RPMI8226 (cell line): ENCODE results near the gene RGS9.

Source experiments
- DNase-seq: peaks from one replicate; pipeline ENCODE4 v3.0.0-alpha.2; 2015

The RGS9 gene

DNA sequence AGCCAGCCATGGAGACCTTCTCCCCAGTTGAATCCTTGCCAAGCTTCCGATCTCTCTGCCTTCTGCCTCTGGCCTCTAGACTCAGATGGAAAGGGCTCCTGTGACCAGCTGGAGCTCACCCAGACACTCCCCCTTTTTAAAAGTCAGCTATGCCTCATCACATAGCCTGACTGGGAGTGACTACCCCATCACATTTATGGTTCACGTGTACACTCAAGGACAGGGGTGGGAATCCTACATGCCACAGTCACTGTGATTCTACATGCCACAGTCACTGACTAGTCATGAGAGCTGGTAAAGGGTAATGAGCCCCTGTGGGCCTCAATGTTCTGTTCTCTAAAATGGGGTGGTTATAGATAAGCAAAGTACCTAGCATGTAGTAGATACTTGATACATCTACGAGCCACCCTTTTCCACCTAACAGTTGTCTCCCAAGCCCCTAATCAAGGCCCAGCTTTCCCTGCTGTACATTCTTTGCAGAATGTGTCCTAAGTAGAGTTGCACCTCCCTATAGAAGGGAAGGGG lies 85.1 kb downstream of the RGS9 start:
- no peak for DNase-seq

DNA sequence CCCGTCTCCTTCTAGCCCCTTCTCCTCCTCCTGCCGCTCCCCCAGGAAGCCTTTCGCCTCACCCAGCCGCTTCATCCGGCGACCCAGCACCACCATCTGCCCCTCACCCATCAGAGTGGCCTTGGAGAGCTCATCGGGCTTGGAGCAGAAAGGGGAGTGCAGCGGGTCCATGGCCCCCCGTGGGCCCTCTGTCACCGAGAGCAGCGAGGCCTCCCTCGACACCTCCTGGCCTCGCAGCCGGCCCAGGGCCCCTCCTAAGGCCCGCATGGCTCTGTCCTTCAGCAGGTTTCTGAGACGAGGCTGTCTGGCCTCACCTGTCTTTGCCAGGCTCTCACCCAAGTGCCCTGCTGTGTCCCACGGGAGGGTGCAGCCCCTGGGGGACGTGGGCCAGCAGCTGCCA lies 87.9 kb downstream of the RGS9 start:
- DNase-seq: no peak

DNA sequence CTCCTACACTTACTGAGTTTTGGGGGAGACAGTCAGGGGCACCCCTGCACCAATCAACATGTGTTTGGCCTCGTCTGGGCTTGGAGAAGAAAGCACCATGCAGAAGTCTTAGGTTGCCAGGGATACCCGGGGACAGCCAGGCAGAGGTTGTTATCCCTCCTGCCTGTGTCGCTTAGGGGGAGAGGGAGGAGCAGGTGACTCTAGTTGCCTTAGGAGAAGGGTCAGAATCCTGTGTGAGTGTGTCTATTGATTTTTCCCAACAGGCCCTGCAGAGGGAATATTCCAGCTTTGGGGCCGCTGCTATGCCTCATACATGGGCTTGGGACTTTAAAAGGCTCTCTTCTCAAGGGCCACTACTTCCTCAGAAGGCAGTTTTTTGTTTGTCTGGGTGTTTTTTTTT lies 89.1 kb downstream of the RGS9 start:
- DNase-seq: no peak

DNA sequence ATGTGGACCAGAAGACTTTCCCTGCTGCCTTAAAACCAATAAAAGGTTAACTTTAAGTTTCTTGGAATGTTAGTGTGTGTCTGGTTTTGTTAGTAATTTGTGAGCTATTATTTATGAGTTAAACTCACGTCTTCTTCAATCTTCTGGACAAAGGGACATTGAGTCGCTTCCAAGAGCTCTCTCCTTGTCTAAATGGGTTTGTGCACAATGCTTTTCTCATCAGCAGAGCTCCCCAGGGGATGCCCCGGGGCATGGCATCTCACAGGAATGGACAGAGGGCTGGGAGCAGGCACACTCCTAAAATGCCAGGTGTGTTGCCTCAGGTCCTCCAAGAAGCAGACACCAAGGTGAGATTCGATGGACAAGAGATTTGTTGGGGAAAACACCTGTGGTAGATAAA lies 90.5 kb downstream of the RGS9 start:
- no peak for DNase-seq

DNA sequence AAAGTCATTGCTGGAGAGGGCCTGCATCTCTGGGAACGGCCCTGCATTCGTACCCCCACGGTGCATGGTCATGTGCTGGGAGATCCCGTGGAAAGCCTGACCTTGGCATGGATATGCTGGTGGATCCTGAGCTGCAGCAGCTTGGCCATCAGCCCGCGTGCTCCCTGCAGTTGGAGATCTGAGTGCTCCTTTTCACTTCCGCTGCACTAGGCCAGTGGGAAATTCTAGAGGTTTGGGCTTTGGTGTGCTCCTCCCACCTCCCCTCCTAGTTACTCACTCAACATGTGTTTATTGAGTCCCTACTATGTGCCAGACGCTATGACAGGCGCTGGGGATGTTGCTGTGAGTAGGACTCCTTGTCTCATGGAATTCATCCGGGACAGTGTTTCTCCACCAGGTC lies 91.1 kb downstream of the RGS9 start:
- no peak for DNase-seq

DNA sequence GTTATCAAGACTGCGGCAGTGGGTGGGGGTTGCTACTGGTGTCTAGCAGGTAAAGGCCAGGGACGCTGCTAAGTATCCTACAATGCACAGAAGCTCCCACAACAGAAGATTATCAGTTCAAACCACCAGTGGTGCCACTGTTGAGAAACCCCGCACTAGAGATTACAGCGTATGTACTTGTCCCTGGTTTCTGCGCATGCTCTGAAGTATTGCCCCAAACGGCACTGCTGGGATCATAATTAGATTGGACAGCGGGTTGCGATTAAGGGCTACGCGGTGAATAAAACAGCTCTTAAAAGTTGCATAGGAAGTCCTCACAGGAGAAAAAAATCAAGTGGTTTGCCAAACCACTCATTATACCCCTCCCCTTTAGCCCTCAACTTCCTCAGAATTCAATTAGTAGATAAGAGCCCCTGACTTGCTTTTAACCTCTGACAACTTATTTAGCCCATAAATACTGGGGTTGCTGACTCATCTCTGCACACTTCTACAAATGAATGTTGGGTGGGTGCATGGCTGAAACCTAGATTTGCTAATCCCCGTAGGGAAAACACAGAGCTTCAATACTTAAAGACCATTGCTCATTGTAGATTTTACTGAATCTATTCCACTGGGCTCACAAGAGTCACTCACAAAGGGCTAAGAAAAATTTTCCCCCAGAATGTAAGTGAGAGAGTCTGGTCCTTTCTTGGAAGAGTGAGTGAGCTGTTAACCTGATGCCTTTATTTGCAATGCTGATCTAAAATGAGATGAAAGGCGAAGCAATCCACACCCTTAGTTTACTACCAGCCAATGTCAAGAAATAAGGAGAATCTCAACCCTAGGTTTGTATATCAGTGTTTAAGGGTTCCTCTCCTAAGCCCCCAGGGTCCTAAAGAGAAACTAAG lies 91.8 kb downstream of the RGS9 start:
- peak; percentile 22 for DNase-seq

DNA sequence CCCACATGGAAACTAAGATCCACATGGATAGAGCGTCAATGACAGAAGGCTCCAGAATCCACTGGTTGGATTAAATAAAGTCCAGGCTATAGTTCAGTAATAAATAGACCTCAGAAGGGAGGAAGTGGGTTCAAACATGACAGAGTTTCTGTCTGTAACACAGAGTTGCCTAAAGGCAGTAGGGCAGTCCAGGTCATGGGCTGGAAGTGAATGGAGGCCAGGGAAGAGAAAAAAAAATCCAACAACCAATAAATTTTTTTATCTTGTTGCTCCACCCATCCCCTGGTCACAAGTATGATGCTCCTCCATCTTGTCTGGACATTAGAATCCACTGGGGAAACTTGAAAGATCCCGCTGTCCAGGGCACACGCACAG lies 92.4 kb downstream of the RGS9 start:
- DNase-seq: no peak

DNA sequence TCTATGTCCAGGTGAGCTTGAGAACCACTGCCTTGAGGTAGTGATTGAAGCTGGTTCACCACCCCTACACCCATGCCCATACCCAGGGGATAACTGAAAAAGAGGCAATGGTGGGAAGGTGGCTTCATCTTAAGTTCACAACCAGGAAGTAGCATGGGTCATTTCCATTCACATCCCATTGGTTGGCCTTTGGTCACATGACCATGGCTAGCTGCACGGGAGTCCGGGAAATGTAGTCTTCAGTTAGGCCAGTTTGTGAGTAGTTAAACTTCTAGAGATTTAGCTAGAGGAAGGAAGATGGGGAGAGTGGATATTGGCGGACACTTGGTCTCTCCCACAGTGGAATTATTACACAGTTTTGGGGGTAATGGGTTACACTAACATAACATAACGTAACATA lies 92.9 kb downstream of the RGS9 start:
- DNase-seq: peak; percentile 49

DNA sequence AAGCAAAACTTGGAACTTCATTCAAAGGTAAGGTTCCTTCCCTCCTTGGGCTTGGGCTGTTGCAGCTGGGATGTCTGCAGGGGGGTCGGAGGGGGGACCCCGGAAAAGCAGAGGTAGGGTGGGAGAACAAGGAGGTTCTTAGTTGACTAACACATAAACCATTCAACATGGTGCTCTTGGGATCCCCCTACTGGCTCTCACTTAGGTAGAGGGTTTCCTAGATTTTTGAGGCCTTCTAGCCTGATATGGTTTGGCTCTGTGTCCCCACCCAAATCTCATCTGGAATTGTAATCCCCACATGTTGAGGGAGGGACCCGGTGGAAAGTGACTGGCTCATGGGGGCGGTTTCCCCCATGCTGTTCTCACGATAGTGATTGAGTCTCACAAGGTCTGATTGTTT lies 93.9 kb downstream of the RGS9 start:
- no peak for DNase-seq

DNA sequence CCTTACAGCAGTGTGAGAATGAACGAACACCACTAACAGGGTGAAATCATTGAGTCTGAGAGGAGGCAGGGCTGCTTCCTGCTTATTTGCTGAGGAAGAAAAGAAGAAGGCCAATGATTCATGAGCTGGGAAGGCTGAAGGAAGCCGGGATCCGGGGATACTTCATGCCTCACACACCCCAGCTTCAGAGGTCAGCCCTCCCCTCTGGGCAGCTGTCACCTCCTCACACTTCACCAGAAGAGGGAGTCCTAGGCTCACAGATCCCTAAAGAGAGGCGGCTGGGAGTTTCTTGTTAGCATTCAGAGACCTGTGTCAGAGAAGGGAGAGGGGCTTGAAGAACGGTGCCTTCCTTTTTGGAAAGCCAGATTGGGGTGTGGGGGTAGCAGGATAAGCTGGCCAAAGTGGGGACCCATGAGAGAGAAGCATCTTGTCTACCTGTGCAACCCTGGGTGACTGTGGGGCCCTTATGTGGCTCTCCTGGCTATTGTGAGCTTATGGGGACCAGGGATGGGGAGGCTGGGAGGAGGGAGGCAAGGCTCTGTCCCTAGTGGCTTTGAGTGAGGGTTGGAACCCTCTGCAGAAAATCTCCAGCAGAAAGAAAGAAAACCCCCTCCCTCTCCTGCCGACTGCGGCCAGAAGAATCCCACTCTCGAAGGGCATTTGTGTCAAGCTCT lies 94.6 kb downstream of the RGS9 start:
- DNase-seq: peak; percentile 64

DNA sequence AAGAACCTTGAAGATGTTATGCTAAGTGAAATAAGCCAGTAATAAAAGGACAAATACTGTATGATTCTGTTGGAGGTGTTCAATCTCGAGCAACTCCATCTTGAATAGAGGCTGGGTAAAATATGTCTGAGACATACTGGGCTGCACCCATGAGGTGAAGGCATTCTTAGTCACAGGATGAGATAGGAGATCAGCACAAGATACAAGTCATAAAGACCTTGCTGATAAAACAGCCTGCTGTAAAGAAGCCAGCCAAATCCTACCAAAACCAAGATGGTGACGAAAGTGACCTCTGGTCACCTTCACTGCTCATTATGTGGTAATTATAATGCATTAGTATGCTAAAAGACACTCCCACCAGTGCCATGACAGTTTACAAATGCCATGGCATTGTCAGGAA lies 98.1 kb downstream of the RGS9 start:
- no peak for DNase-seq

DNA sequence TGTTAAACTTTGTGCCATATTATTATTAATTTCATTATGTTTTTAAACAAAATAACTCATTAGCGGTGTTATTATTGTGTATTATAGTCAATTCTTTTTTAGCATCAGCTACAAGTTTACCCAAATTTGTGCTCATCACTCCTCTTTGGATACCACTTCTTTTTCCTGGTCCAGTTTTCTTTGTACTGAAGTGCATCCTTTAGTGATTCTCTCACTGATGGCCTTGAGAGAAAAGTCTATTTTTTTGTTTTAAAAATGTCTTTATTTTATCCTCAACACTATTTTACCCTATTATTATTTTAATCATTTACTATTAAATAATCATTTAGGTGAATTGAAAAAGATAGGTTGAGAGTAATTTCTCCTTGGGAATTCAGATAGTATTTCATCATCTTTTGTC lies 99.2 kb downstream of the RGS9 start:
- no peak for DNase-seq

DNA sequence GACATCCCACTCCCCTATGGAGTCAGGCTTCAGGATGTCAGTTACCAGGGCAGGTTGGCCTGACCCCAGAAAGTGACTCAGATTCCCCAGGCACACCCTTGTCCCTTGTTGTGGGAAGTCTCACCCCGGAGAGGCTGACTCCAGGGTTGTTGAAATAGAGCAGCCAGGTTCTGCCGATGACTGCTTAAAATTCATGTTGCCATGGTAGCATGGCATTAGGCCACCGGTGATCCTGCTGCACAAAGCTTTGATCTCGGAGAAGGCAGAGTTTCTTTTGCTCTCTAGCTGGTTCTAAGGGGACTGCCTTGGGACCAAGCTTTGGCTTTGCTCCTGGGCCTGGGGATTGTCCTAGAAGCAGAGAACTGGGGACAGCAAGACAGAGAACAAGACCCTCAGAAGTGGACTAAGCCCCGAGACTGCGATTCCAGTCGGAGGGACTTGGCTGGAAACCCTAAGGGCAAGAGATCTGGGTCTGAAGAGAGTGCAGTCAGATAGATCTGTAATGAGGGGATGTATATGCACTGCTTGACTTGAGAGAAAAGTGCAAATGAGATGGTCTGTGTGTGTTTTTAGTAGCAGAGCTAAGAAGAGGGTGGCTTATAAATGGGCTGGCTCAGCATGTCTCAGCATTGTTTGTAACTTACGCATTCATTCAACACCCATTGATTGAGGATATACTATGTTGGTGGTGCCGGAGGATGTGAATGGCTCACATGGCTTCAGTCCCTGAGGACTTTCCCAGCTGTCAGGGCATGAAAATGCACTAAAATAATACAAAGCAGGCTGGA lies 106.9 kb downstream of the RGS9 start:
- no peak for DNase-seq

DNA sequence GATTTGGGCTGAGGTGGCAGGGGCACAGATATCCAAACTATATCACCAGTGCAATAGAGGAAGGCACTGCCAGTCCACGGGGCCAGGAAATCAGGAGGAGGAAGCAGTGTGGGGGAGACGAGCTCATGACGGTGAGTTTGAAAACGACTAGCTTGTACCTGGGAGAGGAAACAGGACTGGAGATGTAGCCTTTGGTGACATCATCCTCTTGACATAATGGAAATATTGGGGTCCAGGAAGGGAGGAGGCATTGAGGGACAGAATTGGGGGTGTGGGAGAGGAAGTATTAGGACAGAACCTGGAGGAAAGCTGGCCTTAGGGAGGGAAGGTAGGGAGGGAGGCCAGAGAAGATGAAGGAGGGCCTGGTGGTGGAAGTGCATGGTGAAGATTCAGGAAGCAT lies 109.1 kb downstream of the RGS9 start:
- DNase-seq: no peak

DNA sequence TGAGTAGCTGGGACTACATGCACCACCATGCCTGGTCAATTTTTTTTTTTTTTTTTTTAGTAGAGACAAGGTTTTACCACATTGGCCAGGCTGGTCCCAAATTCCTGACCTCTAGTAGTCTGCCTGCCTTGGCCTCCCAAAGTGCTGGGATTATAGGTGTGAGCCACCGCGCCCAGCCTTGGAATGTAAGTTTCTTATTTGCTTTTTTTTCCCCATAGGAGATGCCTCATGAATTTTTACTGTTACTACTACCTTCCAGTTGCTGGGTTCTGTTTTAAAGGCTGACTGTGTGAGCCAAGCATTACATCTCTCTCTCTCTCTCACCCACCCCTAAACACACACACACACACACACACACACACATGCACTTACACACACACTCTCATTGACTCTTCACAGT lies 112.6 kb downstream of the RGS9 start:
- no peak for DNase-seq

DNA sequence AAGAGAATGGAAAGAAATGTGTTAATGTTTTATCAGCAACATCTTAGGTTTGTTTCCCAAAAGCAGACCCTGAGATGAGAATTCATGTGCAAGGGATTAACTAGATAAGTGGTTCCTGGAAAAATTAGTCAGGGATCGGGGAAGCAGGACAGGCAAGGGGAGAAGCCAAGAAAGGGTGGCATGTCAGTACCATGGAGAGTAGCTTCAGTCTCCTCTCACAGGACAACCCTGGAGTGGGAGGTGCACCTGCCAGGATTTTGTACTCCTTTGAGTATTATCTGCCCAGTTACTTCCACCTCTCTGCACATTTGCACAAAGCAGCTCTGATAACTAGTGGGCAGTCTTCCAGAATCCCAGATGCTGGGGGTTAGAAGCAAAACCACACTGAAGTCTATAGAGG lies 117.0 kb downstream of the RGS9 start:
- no peak for DNase-seq

DNA sequence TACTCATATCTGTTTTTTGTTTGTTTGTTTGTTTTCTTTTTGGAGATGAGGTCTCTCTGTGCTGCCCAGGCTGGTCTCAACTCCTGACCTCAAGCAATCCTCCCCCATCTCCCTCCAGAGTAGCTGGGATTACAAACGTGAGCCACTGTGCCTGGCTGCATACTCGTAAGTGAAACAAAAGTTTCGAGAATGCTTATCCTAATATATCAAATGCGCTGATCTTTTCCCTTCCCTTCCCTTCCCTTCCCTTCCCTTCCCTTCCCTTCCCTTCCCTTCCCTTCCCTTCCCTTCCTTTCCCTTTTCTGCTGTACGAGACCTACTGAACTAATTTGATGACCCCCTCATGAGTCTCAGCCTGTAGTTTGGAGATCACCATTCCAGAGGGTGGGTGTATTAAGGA lies 122.1 kb downstream of the RGS9 start:
- no peak for DNase-seq

DNA sequence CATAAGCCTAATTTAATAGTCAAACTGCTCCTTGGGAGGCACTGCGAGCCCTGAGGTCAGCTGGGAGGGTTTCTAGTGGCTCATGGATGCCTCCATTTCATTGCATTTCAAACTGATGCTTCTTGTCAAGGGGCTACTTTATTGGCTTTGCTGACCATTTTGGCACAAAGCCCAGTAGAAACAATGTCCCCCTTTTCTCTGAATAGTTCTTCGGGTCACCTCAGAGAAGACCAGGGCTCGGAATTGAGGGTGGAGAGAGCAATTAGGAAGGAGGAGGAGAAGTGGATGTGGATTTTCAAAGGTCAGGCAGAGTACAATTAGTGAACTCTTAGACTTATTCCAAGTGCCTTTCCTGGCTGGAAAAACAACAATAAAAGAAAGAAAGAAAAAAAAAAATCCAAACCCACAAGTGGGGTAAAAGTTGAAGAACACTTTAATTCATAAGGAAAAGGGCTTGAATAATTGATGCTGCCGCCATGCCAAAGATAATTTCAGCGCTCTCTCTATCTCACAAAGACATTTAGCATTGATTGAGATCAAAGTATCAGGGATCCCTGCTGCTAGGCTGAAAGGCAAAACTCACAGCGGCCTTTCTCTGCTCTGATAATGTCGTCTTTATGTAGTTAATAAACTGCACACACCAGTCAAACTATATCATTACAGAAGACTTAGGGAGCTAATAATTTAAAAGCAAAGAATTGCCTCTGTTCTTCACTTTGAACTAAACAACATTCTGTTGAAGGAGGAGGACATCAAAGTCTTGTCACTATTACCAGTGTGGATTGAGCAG lies 122.7 kb downstream of the RGS9 start:
- DNase-seq: no peak

DNA sequence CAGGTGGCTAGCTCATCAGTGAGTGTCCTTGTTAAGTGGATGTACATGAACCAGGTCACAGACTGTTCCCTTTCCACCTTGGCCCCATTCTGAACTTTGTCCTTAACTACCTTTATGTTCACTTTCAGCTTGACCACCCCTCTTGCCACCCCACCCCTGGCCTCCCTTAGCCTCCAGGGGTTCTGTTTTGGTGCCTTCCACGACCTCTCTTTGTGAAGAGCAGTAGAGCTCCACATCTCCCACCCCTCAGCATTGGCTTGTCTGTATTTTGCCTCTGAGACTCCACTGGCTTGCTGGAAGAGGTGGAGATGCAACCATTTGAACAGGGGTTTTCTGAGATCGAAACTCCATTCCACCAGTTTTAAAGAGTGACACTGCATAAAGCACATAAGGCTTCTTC lies 123.5 kb downstream of the RGS9 start:
- DNase-seq: no peak

DNA sequence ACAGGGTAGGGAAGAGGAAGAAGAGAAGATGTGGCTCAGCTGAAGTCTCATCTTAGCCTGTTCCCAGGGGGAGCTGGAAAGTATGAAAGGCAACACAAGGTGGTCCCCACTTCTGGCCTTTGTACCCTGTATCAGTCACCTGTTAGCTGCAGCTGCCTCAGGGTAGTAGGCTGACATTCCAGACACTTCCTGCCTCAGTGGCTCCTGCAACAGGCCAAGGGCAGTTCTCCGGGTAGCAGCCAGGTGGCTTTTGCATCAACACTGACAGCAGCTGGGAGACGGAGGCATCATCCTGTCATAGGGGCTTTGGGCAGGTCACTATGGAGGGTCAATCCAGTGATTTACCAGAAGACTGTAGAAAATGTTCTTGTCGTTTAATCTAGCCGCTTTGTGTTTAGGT lies 124.0 kb downstream of the RGS9 start:
- DNase-seq: peak; percentile 12

DNA sequence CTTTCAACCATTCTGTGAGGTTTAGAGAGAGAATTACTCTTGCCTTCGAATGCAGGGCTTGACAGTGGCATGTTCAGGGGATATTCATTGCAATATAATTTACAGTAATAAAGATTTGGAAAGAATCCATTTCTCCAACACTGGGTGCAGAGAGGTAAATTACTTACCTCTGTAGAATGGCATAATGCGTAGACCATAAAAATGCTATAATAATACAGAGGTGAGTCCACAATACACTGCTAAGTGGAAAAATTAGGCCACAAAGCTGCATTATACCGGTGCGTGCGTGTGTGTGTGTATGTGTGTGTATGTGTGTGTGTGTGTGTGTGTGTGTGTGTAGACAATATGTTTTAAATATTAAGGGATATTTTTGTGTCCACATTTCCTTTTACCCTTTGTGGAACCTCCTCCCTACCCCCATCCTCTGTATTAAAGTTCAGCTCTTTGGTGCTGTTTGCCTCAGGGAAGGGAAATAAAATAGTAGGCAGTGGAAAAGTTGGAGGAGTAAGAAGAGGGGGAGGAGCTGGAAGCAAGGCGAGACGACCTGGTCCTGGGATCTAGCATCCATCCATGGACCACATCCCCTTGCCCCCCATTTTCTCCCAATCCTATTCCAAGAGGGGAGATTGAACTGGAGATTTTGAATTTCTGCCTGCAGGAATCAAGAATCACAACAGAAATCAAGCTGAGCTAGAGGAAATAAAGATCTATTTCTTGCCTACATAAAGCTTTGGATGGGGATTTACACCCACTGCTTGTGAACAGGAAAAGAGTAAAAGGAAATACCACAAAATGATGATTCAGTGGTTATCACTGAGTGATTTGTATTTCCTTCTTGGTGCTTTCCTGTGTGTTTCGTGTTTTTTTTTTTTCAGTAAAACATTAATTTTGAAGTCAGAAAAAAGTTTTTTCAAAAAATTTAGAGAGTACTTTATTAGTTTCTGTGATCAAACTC lies 124.8 kb downstream of the RGS9 start:
- DNase-seq: no peak

DNA sequence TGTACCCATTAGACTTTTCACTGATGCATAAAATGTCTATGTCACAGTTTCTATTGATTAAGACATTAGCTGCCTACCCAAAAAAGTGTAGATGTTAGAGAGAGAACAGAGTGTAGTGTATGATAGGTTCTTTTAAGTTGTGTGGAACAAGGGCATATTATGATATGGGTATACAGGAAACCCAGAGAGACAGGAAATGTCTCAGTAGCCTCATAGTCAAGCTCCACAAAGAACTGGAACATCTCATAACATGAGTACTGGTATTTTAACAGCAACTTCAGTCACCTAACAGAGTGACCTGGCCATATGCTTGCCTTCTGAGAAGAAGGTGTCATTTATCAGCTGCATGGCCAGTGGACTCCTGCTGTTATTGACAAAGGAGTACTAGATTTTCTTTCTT lies 128.1 kb downstream of the RGS9 start:
- DNase-seq: no peak
